ENCODE results near the gene ZNF883. TPM values are rescaled to one million over a fixed set of nuclear protein-coding genes. Genes with fewer than 3 reads are reported as not detected.

ZNF883 gene
- total and polyA plus RNA-seq, 9 of the 15 experiments (the other 6 are each of a cell fraction or from before 2014, with no cell fraction given): 1.00 to 5.7 (median 3.7) TPM

GRCh38 chr9:112917047-112917986 is 94.7 kb downstream of the ZNF883 start:
- ATAC-seq: no peak
- no peak overlapping the region for H3K9ac ChIP-seq (ENCODE audit: insufficient read depth in 1 of 2, low read depth in 2 of 2, low read length in 2 of 2)
- H4K20me1 ChIP-seq (replicated peaks; ENCODE audit: control insufficient read depth, insufficient read depth, low read length): no peaks in the 10 kb centered on the region
- H2AFZ ChIP-seq (ENCODE audit: low read depth, low read length): no peak overlapping the region
- H3K9me3 ChIP-seq (replicated peaks; ENCODE audit: control insufficient read depth, insufficient read depth, low read depth, low read length): no peaks in the 10 kb centered on the region
- no peak for FAIRE-seq
- peaks cover 0 to 8% of the 10 kb centered on the region in 2 experiments; a peak in 1 of 5 replicates for H3K27me3 ChIP-seq (ENCODE audit: control insufficient read depth in 2 of 2, insufficient read depth in 2 of 2, low read length in 2 of 2)
- H3K4me1 ChIP-seq (replicated peaks in 1 of 2; ENCODE audit: control insufficient read depth in 2 of 2, insufficient read depth in 2 of 2, low read length in 2 of 2): no peaks in the 10 kb centered on the region; a peak in 1 of 5 replicates
- no peaks in the 10 kb centered on the region for H3K79me2 ChIP-seq (ENCODE audit: control insufficient read depth, insufficient read depth, low read length)
- no peak overlapping the region for H3K27ac ChIP-seq (ENCODE audit: extremely low read depth, low read depth, low read length)
- intact Hi-C loops (cut with micrococcal nuclease) (no loop called here), in situ Hi-C loops (cut with MboI) (no loop called here)
- no peak overlapping the region for H3K4me3 ChIP-seq
- DNase-seq (ENCODE audit: extremely low read depth in 1 of 4, low spot score in 3 of 4): no peak
- ChIA-PET POLR2A (interaction anchor here (0.6 kb wide), 1 partner anchor 8 kb away, joined by 3 read pairs; no protein-coding TSS in a partner anchor), CTCF (ENCODE audit: low intra/inter-chr PET ratio) (no interaction called here)
- WGBS (ENCODE audit: insufficient coverage, low coverage, missing lambda C conversion rate): 0% methylated on average over 1 of the region's 1 CpG
- TF ChIP-seq TFE3 (CRISPR knock-in tag; IDR thresholded peaks at IDR 0.05) (peak; percentile 83), ZBTB49 (CRISPR knock-in tag; IDR thresholded peaks at IDR 0.05; ENCODE audit: borderline replicate concordance) (no peak), ZBTB17 (CRISPR knock-in tag; IDR thresholded peaks at IDR 0.05) (no peak), FOSL1 (tag; conservative IDR thresholded peaks at IDR 0.05) (0 out of 2 replicates have a peak, but pooled peaks have one; percentile 22), HMG20A (CRISPR knock-in tag; conservative IDR thresholded peaks at IDR 0.05) (no peak), RAD51 (IDR thresholded peaks at IDR 0.05; ENCODE audit: borderline replicate concordance, low read depth) (0 out of 2 replicates have a peak, but pooled peaks have one; percentile 32)
- BruUV-seq (replicated peaks): no TSS peak
- no peaks in the 10 kb centered on the region for H3K9me1 ChIP-seq (ENCODE audit: control insufficient read depth, insufficient read depth, low read length)
- H3K4me2 ChIP-seq (ENCODE audit: insufficient read depth, low read length): no peak overlapping the region
- no peaks in the 10 kb centered on the region for H3K36me3 ChIP-seq (ENCODE audit: control insufficient read depth, insufficient read depth, low read length)

All from K562 (cell line).